Measurements from ENCODE around the gene ABTB1. TPM values are rescaled to one million over a fixed set of nuclear protein-coding genes. Genes with fewer than 3 reads are reported as not detected.

Gene ABTB1
- total RNA-seq, 1 experiment from 2014 or later: 1.2 TPM

GRCh38 chr3:127686512-127686894 is 13.8 kb downstream of the ABTB1 start:
- no peak for DNase-seq (ENCODE audit: low spot score)

DNA sequence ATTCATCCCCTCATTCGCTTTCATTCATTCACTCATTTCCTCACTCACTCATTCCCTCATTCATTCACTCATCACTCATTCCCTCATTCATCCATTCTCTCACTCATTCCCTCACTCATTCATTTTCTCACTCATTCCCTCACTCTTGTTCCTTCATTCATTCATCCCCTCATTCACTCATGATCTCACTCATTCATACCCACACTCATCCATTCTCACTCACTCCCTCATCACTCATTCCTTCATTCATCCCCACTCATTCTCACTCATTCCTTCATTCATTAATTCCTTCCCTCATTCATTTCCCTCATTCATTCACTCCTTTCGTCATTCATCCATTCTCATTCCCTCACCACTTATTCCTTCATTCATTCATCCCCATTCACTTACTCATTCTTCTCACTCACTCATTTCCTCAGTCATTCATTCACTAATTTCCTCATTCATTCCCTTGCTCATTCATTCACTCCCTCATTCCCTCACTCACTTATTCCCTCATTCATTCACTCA is 14.5 kb downstream of the ABTB1 start:
- DNase-seq (ENCODE audit: low spot score): no peak

- DNase-seq (ENCODE audit: low spot score): no peak
Measured at GRCh38 chr3:127688022-127688415, 15.3 kb downstream of the ABTB1 start.

DNA sequence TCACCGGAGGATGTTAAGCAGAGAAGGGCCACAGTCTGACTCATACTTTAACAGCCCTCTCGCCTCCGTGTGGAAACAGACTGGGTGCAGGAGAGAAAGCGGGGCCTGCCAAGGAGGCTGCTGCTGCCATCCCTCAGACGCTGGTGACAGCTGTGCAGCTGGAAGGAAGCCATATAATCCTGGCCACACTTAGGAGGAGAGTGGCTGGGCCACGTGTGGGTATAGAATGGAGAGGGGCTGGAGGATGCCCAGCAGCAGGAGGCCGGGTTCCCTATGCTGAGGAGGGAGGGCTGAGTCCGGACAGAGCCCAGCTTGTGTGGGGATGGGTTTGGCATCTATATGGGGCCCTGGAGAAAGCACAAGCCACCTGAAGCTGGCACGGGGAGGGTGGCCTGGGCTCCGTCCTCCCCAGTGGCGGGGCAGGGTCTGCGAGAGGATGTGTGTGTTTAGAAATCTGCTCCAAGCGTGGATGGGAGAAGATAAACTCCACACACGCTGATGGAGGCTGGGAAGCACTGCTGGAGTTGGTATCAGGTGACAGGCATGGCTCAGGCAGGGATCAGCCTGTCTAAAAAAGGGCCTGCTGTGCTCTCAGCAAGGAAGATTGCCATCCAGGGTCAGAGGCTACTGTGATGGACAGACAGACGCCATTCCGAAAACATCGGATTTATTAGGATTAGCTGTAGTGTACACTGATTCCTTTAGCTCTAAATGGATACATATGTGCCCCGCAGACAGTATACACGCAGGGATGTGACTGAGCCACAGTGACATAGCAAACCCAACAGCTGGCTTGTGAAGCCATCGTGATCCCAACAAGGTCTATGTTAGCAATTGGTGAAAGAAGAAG is 15.9 kb downstream of the ABTB1 start:
- peak; percentile 82 for DNase-seq (ENCODE audit: low spot score)

DNA sequence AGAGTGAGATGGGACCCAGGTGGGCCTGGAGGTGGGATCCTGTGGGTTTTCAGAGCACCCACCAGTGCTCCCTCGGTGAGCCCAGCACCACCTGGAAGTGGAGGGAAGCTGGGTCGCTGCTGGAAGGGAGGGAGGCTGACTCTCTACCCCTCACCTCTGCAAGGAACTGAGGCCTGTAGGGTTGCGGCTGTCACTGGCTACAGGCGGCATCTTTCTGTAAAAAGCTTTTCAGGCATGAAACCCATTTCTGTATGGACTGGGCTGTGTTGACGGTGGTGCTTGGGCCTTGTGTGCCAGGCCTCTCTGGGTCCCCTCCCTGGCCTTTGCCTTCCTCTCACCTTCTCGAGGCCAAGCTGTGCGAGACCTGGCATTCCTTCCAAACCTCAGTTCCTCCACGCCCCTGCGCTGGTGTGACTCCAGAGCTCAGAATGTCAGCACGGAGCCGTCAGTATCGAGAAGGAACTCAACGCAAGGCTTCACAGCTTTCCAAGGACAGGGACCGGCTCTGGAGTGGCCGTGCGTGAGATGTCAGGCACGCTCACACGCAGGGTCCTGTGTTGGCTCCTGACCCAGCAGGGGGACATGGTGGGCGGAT is 16.6 kb downstream of the ABTB1 start:
- DNase-seq (ENCODE audit: low spot score): no peak

DNA sequence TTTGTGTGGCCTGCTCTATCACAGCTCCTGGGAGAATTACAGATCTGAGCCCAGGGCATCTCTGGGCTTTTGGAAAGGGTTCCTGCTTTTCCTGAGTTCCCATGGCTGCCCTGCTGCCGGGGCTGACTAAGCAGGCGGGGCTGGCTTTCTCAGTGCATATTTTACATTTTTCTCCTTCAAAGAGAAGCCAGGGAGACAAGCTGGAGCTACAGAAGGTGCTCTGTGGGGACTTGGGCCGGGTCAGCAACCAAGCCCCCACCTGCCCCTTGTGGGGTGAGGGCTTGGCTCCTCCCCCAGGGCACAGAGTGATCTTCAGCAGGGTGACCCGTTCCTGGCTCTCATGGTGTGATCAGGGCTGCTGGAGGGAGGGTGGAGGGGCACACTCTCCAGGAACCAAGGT is 17.4 kb downstream of the ABTB1 start:
- no peak for DNase-seq (ENCODE audit: low spot score)

DNA sequence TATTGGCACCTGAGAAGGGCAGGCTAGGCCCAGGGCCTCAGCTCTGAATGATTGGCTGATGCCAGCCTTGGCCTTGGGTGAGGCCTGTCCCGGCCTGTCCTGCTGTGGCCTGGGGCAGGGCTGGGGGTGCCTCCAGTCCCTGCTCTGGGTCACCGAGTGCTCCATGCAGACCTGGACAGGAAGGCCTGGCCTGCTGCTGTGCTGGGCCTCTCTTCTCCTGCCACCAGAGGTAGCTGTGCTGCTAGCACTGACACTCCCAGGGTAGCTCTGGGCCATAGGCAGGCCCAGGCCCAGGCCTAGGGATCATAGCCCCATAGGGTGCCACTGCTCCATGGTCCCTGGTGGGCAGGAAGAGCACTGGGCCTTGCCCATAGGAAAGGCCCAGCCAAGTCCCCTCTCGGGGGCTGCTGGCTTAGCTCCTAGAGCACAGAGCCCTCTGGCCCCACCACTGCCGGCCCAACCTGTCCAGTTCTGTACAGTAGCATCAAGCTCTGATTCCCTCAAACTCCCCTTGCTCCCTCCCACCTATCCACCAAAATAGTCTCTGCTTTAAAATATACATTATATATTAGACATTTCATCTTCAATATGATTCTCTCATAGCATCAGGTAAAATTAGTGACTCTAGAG is 18.2 kb downstream of the ABTB1 start:
- DNase-seq (ENCODE audit: low spot score): peak; percentile 70

DNA sequence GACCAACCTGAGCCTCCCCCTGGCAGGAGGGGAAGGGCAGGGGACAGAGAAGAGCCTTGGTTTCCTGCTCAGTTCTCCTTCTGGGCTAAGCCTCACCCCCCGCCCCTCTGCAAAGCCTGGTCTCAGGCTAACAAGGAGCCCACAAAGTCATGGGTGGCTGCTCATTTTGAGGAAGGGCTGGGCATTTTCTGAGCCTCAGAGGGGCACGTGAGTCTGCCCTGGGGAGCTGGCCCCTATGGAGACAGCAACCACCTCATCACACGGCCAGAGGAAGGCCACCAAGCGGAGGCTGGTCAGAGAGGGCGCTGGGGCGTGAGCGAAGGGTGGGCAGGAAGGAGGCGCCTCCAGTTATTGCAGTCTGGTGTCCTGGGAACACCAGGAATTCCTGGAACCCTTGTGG is 18.7 kb downstream of the ABTB1 start:
- DNase-seq (ENCODE audit: low spot score): no peak

- DNase-seq (ENCODE audit: low spot score): no peak
Measured at GRCh38 chr3:127691974-127692373, 19.2 kb downstream of the ABTB1 start.

DNA sequence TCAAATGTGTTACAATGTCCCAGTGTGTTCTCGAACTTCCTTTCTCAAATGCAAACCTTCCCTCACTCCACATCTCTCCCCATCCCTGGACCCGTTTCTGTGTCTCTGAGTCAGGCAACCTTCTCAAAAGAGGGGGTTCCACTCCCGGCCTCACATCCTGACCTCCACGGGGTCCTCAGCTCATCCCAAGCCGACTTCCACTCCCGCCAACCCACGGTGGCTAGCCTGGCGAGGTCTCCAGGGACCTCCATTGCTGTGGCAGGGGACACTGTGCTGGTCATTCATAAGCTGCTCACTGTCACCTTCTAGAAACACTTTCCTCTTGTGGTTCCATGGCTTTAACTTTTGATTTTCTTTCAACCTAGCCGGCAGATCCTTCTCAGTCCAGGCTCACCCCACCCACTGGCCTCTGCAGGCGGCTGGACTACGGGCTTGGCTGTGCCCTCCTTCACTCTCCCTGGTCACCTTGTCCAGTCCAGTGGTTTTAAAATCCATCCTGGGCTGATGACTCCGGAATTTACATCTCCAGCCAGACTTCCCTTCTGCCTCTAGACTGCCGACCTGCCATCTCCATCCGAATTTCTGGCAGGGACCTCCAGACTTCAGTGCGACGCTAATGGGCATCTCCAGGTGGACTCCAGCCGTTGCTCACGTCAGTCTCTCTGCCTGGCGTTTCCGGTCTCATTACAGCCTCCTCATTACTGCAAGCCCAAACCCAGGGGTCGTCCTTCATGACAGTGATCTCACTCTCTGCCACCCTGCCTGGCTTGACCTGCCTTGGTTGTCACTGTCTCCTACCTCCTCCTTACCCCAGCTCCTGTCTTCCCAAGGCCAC is 20.0 kb downstream of the ABTB1 start:
- no peak for DNase-seq (ENCODE audit: low spot score)

- no peak for DNase-seq (ENCODE audit: low spot score)
Measured at GRCh38 chr3:127693336-127693843, 20.6 kb downstream of the ABTB1 start.

DNA sequence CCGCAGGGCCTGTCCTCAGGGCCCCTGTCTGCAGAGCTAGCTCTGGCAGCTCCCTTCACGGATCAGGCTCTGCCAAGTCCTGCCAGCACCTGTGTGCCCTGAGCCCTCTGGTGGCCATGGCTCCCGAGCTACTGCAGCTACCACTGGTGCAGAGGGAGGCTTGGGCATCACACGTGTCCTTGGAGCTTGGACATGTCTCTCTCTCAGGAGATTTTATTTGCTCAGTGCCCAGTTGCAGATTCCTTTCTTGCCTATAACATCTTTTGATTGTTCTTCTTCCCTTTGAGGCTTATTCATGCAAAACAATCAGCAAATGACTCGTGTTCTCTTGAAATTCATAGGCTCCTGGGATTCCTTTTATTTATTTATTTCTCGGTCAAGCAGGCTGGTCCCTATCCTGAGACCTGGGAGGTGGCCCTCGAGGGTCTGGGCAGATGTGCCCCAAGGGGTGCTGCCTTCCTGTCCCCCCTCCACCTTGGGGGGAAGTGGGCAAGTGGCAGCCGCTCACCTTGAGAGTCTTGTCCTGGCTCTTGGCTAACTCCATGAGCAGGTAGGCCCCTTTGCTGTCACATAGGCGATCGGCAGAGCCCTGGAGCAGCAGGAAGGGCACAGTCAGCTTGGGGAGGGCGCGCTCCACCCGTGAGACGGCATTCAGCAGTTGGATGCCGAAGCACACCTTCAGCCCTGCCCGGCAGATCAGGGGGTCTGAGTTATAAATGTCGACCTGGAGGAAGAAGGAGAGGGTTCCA is 21.9 kb downstream of the ABTB1 start:
- DNase-seq (ENCODE audit: low spot score): peak; percentile 77

GRCh38 chr3:127697551-127698240 is 24.9 kb downstream of the ABTB1 start:
- DNase-seq (ENCODE audit: low spot score): peak; percentile 91

DNA sequence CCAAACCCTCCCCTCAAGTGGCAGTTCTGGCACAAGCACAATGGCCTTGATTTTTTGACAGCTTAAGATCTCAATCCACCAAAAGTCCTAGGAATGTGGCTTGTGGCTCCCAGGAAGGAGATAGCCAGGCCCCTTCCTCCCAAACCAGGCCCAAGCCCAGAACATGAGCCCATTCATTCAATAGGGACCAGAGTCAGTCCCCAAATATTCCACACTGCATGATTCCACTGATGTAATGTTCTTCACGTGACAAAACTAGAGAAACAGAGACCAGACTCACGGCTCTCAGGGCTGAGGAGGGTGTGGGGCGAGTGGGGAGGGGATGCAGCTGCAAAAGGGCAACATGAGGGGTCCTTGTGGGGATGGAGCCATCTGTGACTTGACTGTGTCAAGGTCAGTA is 25.5 kb downstream of the ABTB1 start:
- no peak for DNase-seq (ENCODE audit: low spot score)

GRCh38 chr3:127698691-127699415 is 26.1 kb downstream of the ABTB1 start:
- DNase-seq (ENCODE audit: low spot score): no peak

- no peak for DNase-seq (ENCODE audit: low spot score)
Measured at GRCh38 chr3:127699416-127700300, 26.9 kb downstream of the ABTB1 start.

GRCh38 chr3:127700406-127700805 is 27.7 kb downstream of the ABTB1 start:
- DNase-seq (ENCODE audit: low spot score): no peak

- DNase-seq (ENCODE audit: low spot score): no peak
Measured at GRCh38 chr3:127701280-127701911, 28.6 kb downstream of the ABTB1 start.

Data from H4 (cell line).